ENCODE measurements around the gene PTPN7. TPM values are rescaled to one million over a fixed set of nuclear protein-coding genes. Genes with fewer than 3 reads are reported as not detected.
A peak's percentile ranks its signal among the peaks of the same experiment; 100 is the strongest.

The PTPN7 gene
- total and polyA plus RNA-seq, 4 donors: 0.75 to 7.0 (median 1.7) TPM

- WGBS: 76% methylated on average over 11 of the region's 11 CpGs
Observed at GRCh38 chr1:202164271-202165037, 4.1 kb upstream of the PTPN7 start.

DNA sequence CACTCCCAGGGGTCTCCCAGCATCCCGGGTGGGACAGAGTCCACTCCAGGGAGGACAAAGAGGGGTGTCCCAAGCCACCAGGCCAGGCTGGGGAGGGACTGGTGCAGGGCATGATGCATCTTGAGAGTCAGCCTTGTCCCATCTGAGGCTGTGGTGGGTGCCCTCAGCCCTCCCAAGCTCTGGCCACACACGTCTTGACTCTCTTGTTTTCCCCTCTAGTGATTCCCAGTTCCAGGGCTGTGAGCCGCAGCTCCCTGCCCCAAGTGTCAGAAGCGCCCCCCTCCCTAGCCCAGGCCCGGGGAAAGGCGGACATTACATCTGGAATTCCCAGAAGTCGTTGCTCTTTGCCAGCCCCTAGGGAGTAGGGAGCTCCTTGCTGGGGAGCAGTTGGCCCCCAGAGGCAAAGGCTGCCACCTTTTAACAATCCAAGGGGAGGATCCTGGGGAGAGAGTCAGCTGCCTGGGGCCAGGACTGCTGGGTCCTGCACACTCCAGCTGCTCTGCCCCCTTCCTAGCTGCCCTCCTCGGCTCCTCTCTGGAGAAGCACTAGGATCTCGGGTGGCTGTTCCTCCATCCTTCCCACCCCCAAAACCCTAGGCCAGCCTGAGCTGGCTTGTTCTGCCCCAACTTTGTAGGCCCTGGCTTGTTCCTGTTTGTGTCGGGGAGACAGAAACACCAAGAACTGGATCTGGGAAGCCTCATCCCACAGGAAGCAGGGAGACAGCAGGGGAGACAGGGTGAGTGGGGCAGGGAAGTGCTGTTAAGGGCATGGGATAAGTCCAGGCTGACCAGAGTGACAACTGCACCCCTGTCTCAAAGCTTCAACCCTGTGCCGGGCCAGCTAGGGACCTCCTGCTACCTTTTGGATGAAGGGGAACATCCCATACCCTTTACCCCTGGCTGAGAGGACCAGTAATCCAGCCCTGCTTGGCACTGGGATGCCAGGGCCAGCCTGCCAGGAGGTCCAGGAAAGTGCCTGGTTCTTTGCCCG is 3.2 kb upstream of the PTPN7 start:
- Histone ChIP-seq H3K27me3 (ENCODE audit: control insufficient read depth in 4 of 4, insufficient read depth in 4 of 4, low read length in 3 of 4) (no peaks in the 10 kb centered on the region), H3K9ac (ENCODE audit: low read depth in 1 of 2, low read length in 2 of 2) (no peak overlapping the region), H3K4me1 (ENCODE audit: control insufficient read depth in 4 of 4, insufficient read depth in 4 of 4, low read length in 3 of 4) (peaks cover 0 to 3% (median under 1%) of the 10 kb centered on the region in 4 donors), H3K36me3 (ENCODE audit: control insufficient read depth in 4 of 4, insufficient read depth in 3 of 4, low read depth in 1 of 4, low read length in 3 of 4) (no peaks in the 10 kb centered on the region), H3K27ac (ENCODE audit: low read depth in 1 of 2, low read length in 2 of 2) (peak overlapping the region in 1 of 2 donors; percentile 7), H3K9me3 (ENCODE audit: control insufficient read depth in 4 of 4, low read length in 3 of 4) (no peaks in the 10 kb centered on the region), H3K4me3 (ENCODE audit: low read depth in 1 of 3, low read length in 3 of 3) (no peak overlapping the region)
- DNase-seq (ENCODE audit: low spot score): no peak
- WGBS: 76% methylated on average over 12 of the region's 12 CpGs
- no peak for TF ChIP-seq EGR1 (IDR thresholded peaks at IDR 0.05; ENCODE audit: low read depth in 2 of 2)
- TF ChIP-seq HNF4A (conservative IDR thresholded peaks at IDR 0.05): no peak
- no peak for TF ChIP-seq YY1 (IDR thresholded peaks at IDR 0.05)
- TF ChIP-seq, protein P1, sequence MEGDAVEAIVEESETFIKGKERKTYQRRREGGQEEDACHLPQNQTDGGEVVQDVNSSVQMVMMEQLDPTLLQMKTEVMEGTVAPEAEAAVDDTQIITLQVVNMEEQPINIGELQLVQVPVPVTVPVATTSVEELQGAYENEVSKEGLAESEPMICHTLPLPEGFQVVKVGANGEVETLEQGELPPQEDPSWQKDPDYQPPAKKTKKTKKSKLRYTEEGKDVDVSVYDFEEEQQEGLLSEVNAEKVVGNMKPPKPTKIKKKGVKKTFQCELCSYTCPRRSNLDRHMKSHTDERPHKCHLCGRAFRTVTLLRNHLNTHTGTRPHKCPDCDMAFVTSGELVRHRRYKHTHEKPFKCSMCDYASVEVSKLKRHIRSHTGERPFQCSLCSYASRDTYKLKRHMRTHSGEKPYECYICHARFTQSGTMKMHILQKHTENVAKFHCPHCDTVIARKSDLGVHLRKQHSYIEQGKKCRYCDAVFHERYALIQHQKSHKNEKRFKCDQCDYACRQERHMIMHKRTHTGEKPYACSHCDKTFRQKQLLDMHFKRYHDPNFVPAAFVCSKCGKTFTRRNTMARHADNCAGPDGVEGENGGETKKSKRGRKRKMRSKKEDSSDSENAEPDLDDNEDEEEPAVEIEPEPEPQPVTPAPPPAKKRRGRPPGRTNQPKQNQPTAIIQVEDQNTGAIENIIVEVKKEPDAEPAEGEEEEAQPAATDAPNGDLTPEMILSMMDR (IDR thresholded peaks at IDR 0.05; ENCODE audit: low read depth, low read length, missing input control): no peak
- no peak for TF ChIP-seq GABPA (IDR thresholded peaks at IDR 0.05 in 1 of 2, conservative IDR thresholded peaks at IDR 0.05 in 1 of 2)
- TF ChIP-seq, protein P2, sequence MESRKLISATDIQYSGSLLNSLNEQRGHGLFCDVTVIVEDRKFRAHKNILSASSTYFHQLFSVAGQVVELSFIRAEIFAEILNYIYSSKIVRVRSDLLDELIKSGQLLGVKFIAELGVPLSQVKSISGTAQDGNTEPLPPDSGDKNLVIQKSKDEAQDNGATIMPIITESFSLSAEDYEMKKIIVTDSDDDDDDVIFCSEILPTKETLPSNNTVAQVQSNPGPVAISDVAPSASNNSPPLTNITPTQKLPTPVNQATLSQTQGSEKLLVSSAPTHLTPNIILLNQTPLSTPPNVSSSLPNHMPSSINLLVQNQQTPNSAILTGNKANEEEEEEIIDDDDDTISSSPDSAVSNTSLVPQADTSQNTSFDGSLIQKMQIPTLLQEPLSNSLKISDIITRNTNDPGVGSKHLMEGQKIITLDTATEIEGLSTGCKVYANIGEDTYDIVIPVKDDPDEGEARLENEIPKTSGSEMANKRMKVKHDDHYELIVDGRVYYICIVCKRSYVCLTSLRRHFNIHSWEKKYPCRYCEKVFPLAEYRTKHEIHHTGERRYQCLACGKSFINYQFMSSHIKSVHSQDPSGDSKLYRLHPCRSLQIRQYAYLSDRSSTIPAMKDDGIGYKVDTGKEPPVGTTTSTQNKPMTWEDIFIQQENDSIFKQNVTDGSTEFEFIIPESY (IDR thresholded peaks at IDR 0.05): no peak
- no peak for TF ChIP-seq FOXA1 (IDR thresholded peaks at IDR 0.05)
- TF ChIP-seq RAD21 (IDR thresholded peaks at IDR 0.05): no peak
- TF ChIP-seq JUND (IDR thresholded peaks at IDR 0.05): no peak
- TF ChIP-seq SP1 (IDR thresholded peaks at IDR 0.05): no peak
- TF ChIP-seq TAF1 (conservative IDR thresholded peaks at IDR 0.05): no peak
- TF ChIP-seq, protein P3, sequence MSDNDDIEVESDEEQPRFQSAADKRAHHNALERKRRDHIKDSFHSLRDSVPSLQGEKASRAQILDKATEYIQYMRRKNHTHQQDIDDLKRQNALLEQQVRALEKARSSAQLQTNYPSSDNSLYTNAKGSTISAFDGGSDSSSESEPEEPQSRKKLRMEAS (IDR thresholded peaks at IDR 0.05): no peak
- TF ChIP-seq RXRA (IDR thresholded peaks at IDR 0.05): no peak
- no peak for TF ChIP-seq REST (IDR thresholded peaks at IDR 0.05)
- TF ChIP-seq HNF4G (IDR thresholded peaks at IDR 0.05): no peak
- TF ChIP-seq ATF3 (IDR thresholded peaks at IDR 0.05): no peak
- no peak for TF ChIP-seq FOXA2 (IDR thresholded peaks at IDR 0.05)

More at GRCh38 chr1:202164271-202165037, 4.1 kb upstream of the PTPN7 start:
- Histone ChIP-seq H3K27me3 (ENCODE audit: control insufficient read depth in 4 of 4, insufficient read depth in 4 of 4, low read length in 3 of 4) (no peaks in the 10 kb centered on the region), H3K9me3 (ENCODE audit: control insufficient read depth in 4 of 4, low read length in 3 of 4) (no peaks in the 10 kb centered on the region), H3K4me1 (ENCODE audit: control insufficient read depth in 4 of 4, insufficient read depth in 4 of 4, low read length in 3 of 4) (peaks cover 0 to 3% (median under 1%) of the 10 kb centered on the region in 4 donors), H3K27ac (ENCODE audit: low read depth in 1 of 2, low read length in 2 of 2) (no peak overlapping the region), H3K36me3 (ENCODE audit: control insufficient read depth in 4 of 4, insufficient read depth in 3 of 4, low read depth in 1 of 4, low read length in 3 of 4) (no peaks in the 10 kb centered on the region), H3K9ac (ENCODE audit: low read depth in 1 of 2, low read length in 2 of 2) (no peak overlapping the region), H3K4me3 (ENCODE audit: low read depth in 1 of 3, low read length in 3 of 3) (no peak overlapping the region)
- no peak for DNase-seq (ENCODE audit: low spot score)
- TF ChIP-seq, protein P1 (IDR thresholded peaks at IDR 0.05; ENCODE audit: low read depth, low read length, missing input control): no peak
- TF ChIP-seq YY1 (IDR thresholded peaks at IDR 0.05) (no peak), FOXA1 (IDR thresholded peaks at IDR 0.05) (no peak), SP1 (IDR thresholded peaks at IDR 0.05) (no peak), RXRA (IDR thresholded peaks at IDR 0.05) (no peak), FOXA2 (IDR thresholded peaks at IDR 0.05) (no peak)

Measured in liver (tissue), 9 donors.